Fibroblast of mammary gland (primary cell): Measurements from ENCODE around the gene NES.

ENCODE experiments used
- DNase-seq: peaks from one replicate; pipeline ENCODE4 v3.0.0-alpha.2; 2010; ENCODE audit warnings: low read depth
- H3K4me3 ChIP-seq: 2 replicates; pipeline ENCODE4 v1.5.1; 2011; ENCODE audit warnings: low read depth, mild to moderate bottlenecking, low read length, moderate library complexity; ENCODE audit not compliant: control insufficient read depth
- CTCF ChIP-seq: conservative IDR thresholded peaks from 2 replicates; pipeline ENCODE4 v1.5.1; 2011; ENCODE audit warnings: low read depth, low read length, inconsistent platforms; ENCODE audit not compliant: control insufficient read depth, insufficient read depth

The NES gene

DNA sequence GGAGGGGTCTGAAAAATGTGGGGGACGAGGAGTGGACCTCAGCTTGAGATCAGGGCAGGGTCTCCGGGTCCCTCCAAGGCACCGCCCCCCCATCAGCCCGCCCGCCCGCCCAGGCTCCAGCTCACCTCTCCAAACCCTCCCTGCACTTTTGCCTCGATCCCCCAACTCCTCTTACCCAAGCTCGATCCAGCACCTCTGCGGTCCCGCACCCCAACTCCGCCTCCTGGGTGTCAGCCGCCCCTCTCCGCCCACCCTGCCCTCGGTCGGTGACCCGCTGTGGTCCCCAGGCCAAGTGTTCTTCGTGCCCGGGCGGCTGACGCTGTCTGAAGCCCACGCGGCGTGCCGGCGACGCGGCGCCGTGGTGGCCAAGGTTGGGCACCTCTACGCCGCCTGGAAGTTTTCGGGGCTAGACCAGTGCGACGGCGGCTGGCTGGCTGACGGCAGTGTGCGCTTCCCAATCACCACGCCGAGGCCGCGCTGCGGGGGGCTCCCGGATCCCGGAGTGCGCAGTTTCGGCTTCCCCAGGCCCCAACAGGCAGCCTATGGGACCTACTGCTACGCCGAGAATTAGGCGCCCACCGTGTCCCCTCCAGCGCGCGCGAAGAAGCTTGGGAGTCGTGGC, 52.3 kb downstream of the NES start:
- DNase-seq: no peak
- H3K4me3 ChIP-seq: no peak overlapping the region
- TF ChIP-seq CTCF: no peak

DNA sequence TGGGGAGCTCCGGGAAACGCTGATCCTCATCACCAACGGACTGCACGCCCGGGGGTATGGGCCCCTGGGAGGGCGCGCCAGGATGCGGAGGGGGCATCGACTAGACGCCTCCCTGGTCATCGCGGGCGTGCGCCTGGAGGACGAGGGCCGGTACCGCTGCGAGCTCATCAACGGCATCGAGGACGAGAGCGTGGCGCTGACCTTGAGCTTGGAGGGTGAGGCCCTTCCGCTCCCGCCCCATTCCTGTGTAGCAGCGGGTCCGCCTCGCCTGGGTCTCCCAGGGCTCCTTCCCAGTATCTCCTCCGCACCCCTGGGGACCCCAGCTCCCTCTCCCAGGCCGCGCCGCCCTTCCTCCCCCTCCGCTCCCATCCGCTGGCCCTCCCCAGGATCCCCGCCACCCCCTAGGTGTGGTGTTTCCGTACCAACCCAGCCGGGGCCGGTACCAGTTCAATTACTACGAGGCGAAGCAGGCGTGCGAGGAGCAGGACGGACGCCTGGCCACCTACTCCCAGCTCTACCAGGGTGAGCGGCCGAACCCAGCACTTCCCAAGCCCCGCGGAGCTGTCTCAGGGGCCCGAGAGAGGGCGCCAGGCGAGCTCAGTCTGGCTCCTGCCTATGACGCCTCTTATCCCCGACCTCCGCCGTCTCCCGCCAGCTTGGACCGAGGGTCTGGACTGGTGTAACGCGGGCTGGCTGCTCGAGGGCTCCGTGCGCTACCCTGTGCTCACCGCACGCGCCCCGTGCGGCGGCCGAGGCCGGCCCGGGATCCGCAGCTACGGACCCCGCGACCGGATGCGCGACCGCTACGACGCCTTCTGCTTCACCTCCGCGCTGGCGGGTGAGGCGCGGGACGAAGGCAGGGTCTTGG, 53.0 kb downstream of the NES start:
- peak; percentile 36 for DNase-seq
- no peak overlapping the region for H3K4me3 ChIP-seq

DNA sequence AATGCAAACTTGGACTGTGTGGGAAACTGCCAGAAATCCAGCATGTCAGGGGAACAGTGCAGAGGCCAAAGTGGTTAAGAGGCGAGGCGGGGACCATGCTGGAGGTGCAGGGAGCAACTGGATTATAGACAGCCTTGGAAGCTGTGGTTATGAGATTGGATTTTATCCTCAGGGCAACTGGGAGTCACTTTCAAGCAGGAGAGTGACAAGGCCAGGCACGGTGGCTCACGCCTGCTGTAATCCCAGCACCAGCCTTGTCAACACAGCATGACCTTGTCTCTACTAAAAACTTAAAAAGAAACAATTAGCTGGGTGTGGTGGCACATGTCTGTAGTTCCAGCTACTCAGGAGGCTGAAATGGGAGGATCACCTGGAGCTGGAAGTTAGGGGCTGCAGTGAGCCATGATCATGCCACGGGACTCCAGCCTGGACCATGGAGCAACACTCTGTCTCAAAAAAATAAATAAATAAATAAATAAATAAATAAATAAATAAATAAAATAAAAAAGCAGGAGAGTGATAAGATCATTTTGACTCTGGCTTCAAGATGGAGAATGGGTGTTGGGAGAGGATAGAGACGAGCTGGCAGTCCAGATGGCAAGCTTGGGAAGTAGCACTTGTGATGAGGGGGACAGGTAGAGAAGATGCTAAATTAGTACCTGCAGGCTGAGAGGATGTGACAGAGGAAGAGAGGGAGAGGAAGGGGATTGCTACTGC, 54.5 kb downstream of the NES start:
- DNase-seq: no peak
- no peak overlapping the region for H3K4me3 ChIP-seq

More for the DNA sequence above, 53.0 kb downstream of the NES start:
- peak; percentile 31 for TF ChIP-seq CTCF

DNA sequence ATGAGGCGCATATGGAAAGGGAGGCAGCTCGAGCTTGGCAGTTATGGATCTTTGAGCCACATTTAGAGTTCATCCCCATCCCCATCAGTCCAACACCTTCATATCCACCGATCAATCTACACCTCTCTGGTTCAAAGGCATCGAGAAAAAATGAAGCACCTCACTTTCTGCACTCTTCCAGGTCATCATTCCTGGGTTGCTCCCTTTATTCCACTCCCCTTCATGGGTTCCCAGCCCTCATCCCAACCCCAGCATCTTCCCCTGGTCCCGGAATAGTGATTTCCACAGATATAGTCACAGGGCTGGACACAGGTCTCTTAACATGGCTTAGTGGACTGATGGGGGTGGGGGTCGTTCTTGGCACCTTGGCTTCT, 57.6 kb downstream of the NES start:
- no peak for TF ChIP-seq CTCF

More for the DNA sequence above, 54.5 kb downstream of the NES start:
- no peak for TF ChIP-seq CTCF

GRCh38 chr1:156618853-156619581, 58.2 kb downstream of the NES start, which contains the start of gene HAPLN2:
TSS of gene HAPLN2 (plus strand) at chr1:156619415. CDS start at chr1:156623491, 4,076 bp downstream.
- DNase-seq: no peak
- no peak within 1 kb of the TSS for H3K4me3 ChIP-seq
- peak; percentile 48 for TF ChIP-seq CTCF

More for the DNA sequence above, 57.6 kb downstream of the NES start:
- H3K4me3 ChIP-seq: no peak overlapping the region
- DNase-seq: no peak
